BLaER1 (cell line): ENCODE data around the gene DENND1A.
"Not testable (repeated sequence)": the region's sequence is repeated elsewhere in the genome, so short reads cannot be mapped to it uniquely, and the experiment has no call there.

ENCODE experiments used
- H3K27ac ChIP-seq: shearing (Covaris generic); formaldehyde crosslinking; 2 replicates; pipeline ENCODE4 v1.8.1; 2022
- H3K27me3 ChIP-seq: shearing (Covaris generic); formaldehyde crosslinking; 2 replicates; pipeline ENCODE4 v1.8.1; 2022
- H3K36me3 ChIP-seq: shearing (Covaris generic); formaldehyde crosslinking; 2 replicates; pipeline ENCODE4 v1.8.1; 2022
- H3K4me1 ChIP-seq: shearing (Covaris generic); formaldehyde crosslinking; 2 replicates; pipeline ENCODE4 v1.8.1; 2022
- H3K4me2 ChIP-seq: shearing (Covaris generic); formaldehyde crosslinking; 2 replicates; pipeline ENCODE4 v1.8.1; 2022
- H3K4me3 ChIP-seq: shearing (Covaris generic); formaldehyde crosslinking; 2 replicates; pipeline ENCODE4 v1.8.1; 2022
- H3K9ac ChIP-seq: shearing (Covaris generic); formaldehyde crosslinking; 2 replicates; pipeline ENCODE4 v1.8.1; 2022
- H3K9me3 ChIP-seq: shearing (Covaris generic); formaldehyde crosslinking; 2 replicates; pipeline ENCODE4 v1.8.1; 2022
- H4K20me1 ChIP-seq: shearing (Covaris generic); formaldehyde crosslinking; 2 replicates; pipeline ENCODE4 v1.8.1; 2022
- Cebpa-rat ChIP-seq: shearing (Covaris generic); IDR thresholded peaks from 2 replicates; pipeline ENCODE4 v1.8.1; 2022

Gene DENND1A

GRCh38 chr9:123408313-123409262 is 521.3 kb downstream of the DENND1A start:
- Histone ChIP-seq H3K9ac (no peak overlapping the region), H4K20me1 (no peaks in the 10 kb centered on the region), H3K4me1 (peaks cover 26% of the 10 kb centered on the region), H3K4me2 (0 out of 2 replicates have a peak overlapping the region, but pooled peaks have one; percentile 25), H3K27ac (no peak overlapping the region), H3K9me3 (no peaks in the 10 kb centered on the region), H3K36me3 (peaks cover 6% of the 10 kb centered on the region; the same call in 1 of the 2 replicates), H3K4me3 (no peak overlapping the region), H3K27me3 (no peaks in the 10 kb centered on the region)
- no peak for TF ChIP-seq Cebpa-rat

GRCh38 chr9:123407217-123407851 is 522.6 kb downstream of the DENND1A start:
- no peak overlapping the region for H3K27ac ChIP-seq
- no peak overlapping the region for H3K4me2 ChIP-seq
- H4K20me1 ChIP-seq: no peaks in the 10 kb centered on the region
- H3K27me3 ChIP-seq: no peaks in the 10 kb centered on the region
- H3K4me3 ChIP-seq: no peak overlapping the region
- no peak overlapping the region for H3K9ac ChIP-seq
- TF ChIP-seq Cebpa-rat: no peak
- peaks cover 26% of the 10 kb centered on the region for H3K4me1 ChIP-seq
- H3K36me3 ChIP-seq: peaks cover 6% of the 10 kb centered on the region; the same call in 1 of the 2 replicates
- H3K9me3 ChIP-seq: no peaks in the 10 kb centered on the region

- H3K4me3 ChIP-seq: no peak overlapping the region
- no peak overlapping the region for H3K9ac ChIP-seq
- no peak for TF ChIP-seq Cebpa-rat
- H3K4me2 ChIP-seq: peak overlapping the region; percentile 61; the same call in 1 of the 2 replicates
- H3K27me3 ChIP-seq: no peaks in the 10 kb centered on the region
- no peaks in the 10 kb centered on the region for H3K9me3 ChIP-seq
- peaks cover 6% of the 10 kb centered on the region; the same call in 1 of the 2 replicates for H3K36me3 ChIP-seq
- no peaks in the 10 kb centered on the region for H4K20me1 ChIP-seq
- H3K27ac ChIP-seq: no peak overlapping the region; the same call in 1 of the 2 replicates
- H3K4me1 ChIP-seq: peaks cover 26% of the 10 kb centered on the region
These were observed 523.2 kb downstream of the DENND1A start for GRCh38 chr9:123406691-123407216.

- Histone ChIP-seq H3K9ac (no peak overlapping the region), H4K20me1 (no peaks in the 10 kb centered on the region), H3K27me3 (no peaks in the 10 kb centered on the region), H3K9me3 (no peaks in the 10 kb centered on the region), H3K27ac (no peak overlapping the region; the same call in 1 of the 2 replicates), H3K36me3 (peaks cover 6% of the 10 kb centered on the region; the same call in 1 of the 2 replicates), H3K4me1 (peaks cover 26% of the 10 kb centered on the region), H3K4me2 (peak overlapping the region; percentile 61), H3K4me3 (no peak overlapping the region)
- no peak for TF ChIP-seq Cebpa-rat
These were observed 523.9 kb downstream of the DENND1A start for GRCh38 chr9:123406016-123406415.

- H3K4me2 ChIP-seq: no peak overlapping the region
- H3K36me3 ChIP-seq: peaks cover 11% of the 10 kb centered on the region; the same call in 1 of the 2 replicates
- no peak overlapping the region for H3K27ac ChIP-seq
- no peak overlapping the region for H3K9ac ChIP-seq
- no peak overlapping the region for H3K4me3 ChIP-seq
- TF ChIP-seq Cebpa-rat: no peak
- H3K27me3 ChIP-seq: no peaks in the 10 kb centered on the region
- H3K9me3 ChIP-seq: no peaks in the 10 kb centered on the region
- H4K20me1 ChIP-seq: no peaks in the 10 kb centered on the region
- peaks cover 21% of the 10 kb centered on the region for H3K4me1 ChIP-seq
These were observed 526.9 kb downstream of the DENND1A start for GRCh38 chr9:123402981-123403509.

- no peaks in the 10 kb centered on the region for H3K9me3 ChIP-seq
- H4K20me1 ChIP-seq: no peaks in the 10 kb centered on the region
- no peak for TF ChIP-seq Cebpa-rat
- no peaks in the 10 kb centered on the region for H3K27me3 ChIP-seq
- H3K4me3 ChIP-seq: no peak overlapping the region
- no peak overlapping the region for H3K9ac ChIP-seq
- H3K27ac ChIP-seq: no peak overlapping the region
- peaks cover 11% of the 10 kb centered on the region for H3K4me1 ChIP-seq
- H3K4me2 ChIP-seq: no peak overlapping the region
- peaks cover 11% of the 10 kb centered on the region; the same call in 1 of the 2 replicates for H3K36me3 ChIP-seq
These were observed 527.9 kb downstream of the DENND1A start for GRCh38 chr9:123401879-123402513.

- H3K27ac ChIP-seq: no peak overlapping the region
- H4K20me1 ChIP-seq: no peaks in the 10 kb centered on the region
- no peaks in the 10 kb centered on the region for H3K27me3 ChIP-seq
- no peak overlapping the region for H3K4me3 ChIP-seq
- peaks cover 7% of the 10 kb centered on the region for H3K4me1 ChIP-seq
- H3K36me3 ChIP-seq: peaks cover 11% of the 10 kb centered on the region; the same call in 1 of the 2 replicates
- no peak overlapping the region for H3K9ac ChIP-seq
- no peak overlapping the region for H3K4me2 ChIP-seq
- H3K9me3 ChIP-seq: no peaks in the 10 kb centered on the region
- TF ChIP-seq Cebpa-rat: no peak
These were observed 528.9 kb downstream of the DENND1A start for GRCh38 chr9:123400926-123401503.

GRCh38 chr9:123399803-123400378 is 530.0 kb downstream of the DENND1A start:
- Histone ChIP-seq H3K4me2 (no peak overlapping the region), H3K36me3 (peaks cover 11% of the 10 kb centered on the region; the same call in 1 of the 2 replicates), H4K20me1 (no peaks in the 10 kb centered on the region), H3K27ac (no peak overlapping the region), H3K4me3 (no peak overlapping the region), H3K9ac (no peak overlapping the region), H3K27me3 (no peaks in the 10 kb centered on the region), H3K4me1 (peaks cover 15% of the 10 kb centered on the region), H3K9me3 (no peaks in the 10 kb centered on the region)
- no peak for TF ChIP-seq Cebpa-rat

GRCh38 chr9:123398938-123399337 is 531.0 kb downstream of the DENND1A start:
- H4K20me1 ChIP-seq, H3K27me3 ChIP-seq, H3K4me2 ChIP-seq, H3K9ac ChIP-seq, H3K27ac ChIP-seq, H3K9me3 ChIP-seq, H3K4me3 ChIP-seq: not testable (repeated sequence)
- Histone ChIP-seq H3K36me3 (peaks cover 11% of the 10 kb centered on the region; the same call in 1 of the 2 replicates), H3K4me1 (peaks cover 25% of the 10 kb centered on the region)
